SK-N-SH treated with all-trans-retinoic acid at 6 μM for 48 hours (cell line): ENCODE data around the gene SH3BP5L.

ENCODE experiments used
- ATAC-seq: fragments of 200-7000 bp; cut with Tn5 transposase; 3 replicates; pipeline ENCODE4 v1.9.1; 2020; ENCODE audit warnings: mild to moderate bottlenecking, moderate library complexity
- ARNTL ChIP-seq: fragments of 450-650 bp; formaldehyde crosslinking; IDR thresholded peaks from 2 replicates; pipeline ENCODE4 v1.5.0; 2020; ENCODE audit warnings: low read depth, mild to moderate bottlenecking, moderate library complexity, borderline replicate concordance
- ESRRG ChIP-seq: fragments of 250-450 bp; sonication (Bioruptor Pico); IDR thresholded peaks from 2 replicates; pipeline ENCODE4 v1.6.1; 2021; ENCODE audit warnings: mild to moderate bottlenecking
- GLIS3 ChIP-seq: fragments of 250-450 bp; sonication (Bioruptor Pico); IDR thresholded peaks from 2 replicates; pipeline ENCODE4 v1.5.0; 2020; ENCODE audit warnings: mild to moderate bottlenecking, moderate library complexity
- ISL1 ChIP-seq: fragments of 250-450 bp; sonication (Bioruptor Pico); IDR thresholded peaks from 2 replicates; pipeline ENCODE4 v2.1.2; 2022; ENCODE audit warnings: mild to moderate bottlenecking, moderate library complexity
- OSR1 ChIP-seq: fragments of 250-450 bp; sonication (Bioruptor Pico); IDR thresholded peaks from 2 replicates; pipeline ENCODE4 v1.8.0; 2022; ENCODE audit warnings: moderate library complexity, mild to moderate bottlenecking, inconsistent platforms
- PPARA ChIP-seq: fragments of 250-450 bp; sonication (Bioruptor Pico); IDR thresholded peaks from 2 replicates; pipeline ENCODE4 v1.5.0; 2020; ENCODE audit warnings: mild to moderate bottlenecking, borderline replicate concordance
- RARB ChIP-seq: fragments of 250-450 bp; sonication (Bioruptor Pico); IDR thresholded peaks from 2 replicates; pipeline ENCODE4 v1.8.0; 2021; ENCODE audit warnings: mild to moderate bottlenecking, moderate library complexity
- SNAI2 ChIP-seq: fragments of 250-450 bp; sonication (Bioruptor Pico); IDR thresholded peaks from 2 replicates; pipeline ENCODE4 v1.5.0; 2020; ENCODE audit warnings: mild to moderate bottlenecking, moderate library complexity
- TCF4 ChIP-seq: fragments of 250-450 bp; sonication (Bioruptor Pico); IDR thresholded peaks from 2 replicates; pipeline ENCODE4 v1.8.0; 2021; ENCODE audit warnings: mild to moderate bottlenecking, moderate library complexity, borderline replicate concordance
- TOX ChIP-seq: fragments of 250-450 bp; sonication (Bioruptor Pico); IDR thresholded peaks from 2 replicates; pipeline ENCODE4 v1.8.0; 2021; ENCODE audit warnings: mild to moderate bottlenecking, moderate library complexity, borderline replicate concordance
- ZC3H10 ChIP-seq: fragments of 250-450 bp; sonication (Bioruptor Pico); IDR thresholded peaks from 2 replicates; pipeline ENCODE4 v1.5.1; 2021; ENCODE audit warnings: mild to moderate bottlenecking, moderate library complexity
- ZFP3 ChIP-seq: fragments of 250-450 bp; sonication (Bioruptor Pico); IDR thresholded peaks from 2 replicates; pipeline ENCODE4 v1.5.0; 2020; ENCODE audit warnings: mild to moderate bottlenecking, moderate library complexity
- ZFP30 ChIP-seq: fragments of 450-650 bp; formaldehyde crosslinking; IDR thresholded peaks from 2 replicates; pipeline ENCODE4 v1.5.0; 2022; ENCODE audit warnings: mild to moderate bottlenecking, moderate library complexity
- ZNF565 ChIP-seq: fragments of 450-650 bp; formaldehyde crosslinking; conservative IDR thresholded peaks from 2 replicates; pipeline ENCODE4 v1.5.0; 2020; ENCODE audit warnings: low read depth, mild to moderate bottlenecking, moderate library complexity
- ZNF70 ChIP-seq: fragments of 450-650 bp; formaldehyde crosslinking; IDR thresholded peaks from 2 replicates; pipeline ENCODE4 v1.5.0; 2020; ENCODE audit warnings: mild to moderate bottlenecking, moderate library complexity
- ZNF8 ChIP-seq: fragments of 450-650 bp; formaldehyde crosslinking; IDR thresholded peaks from 2 replicates; pipeline ENCODE4 v1.5.0; 2020; ENCODE audit warnings: mild to moderate bottlenecking, moderate library complexity
- TF ChIP-seq, protein P1 (sequence below): fragments of 250-450 bp; sonication (Bioruptor Pico); IDR thresholded peaks from 2 replicates; pipeline ENCODE4 v1.5.1; 2021; ENCODE audit warnings: mild to moderate bottlenecking, moderate library complexity
- TF ChIP-seq, protein P2 (sequence below): fragments of 250-450 bp; sonication (Bioruptor Pico); IDR thresholded peaks from 2 replicates; pipeline ENCODE4 v1.5.1; 2020; ENCODE audit warnings: low read depth, mild to moderate bottlenecking, moderate library complexity
- TF ChIP-seq, protein P3 (sequence below): fragments of 250-450 bp; sonication (Bioruptor Pico); IDR thresholded peaks from 2 replicates; pipeline ENCODE4 v1.8.0; 2021; ENCODE audit warnings: low read depth, mild to moderate bottlenecking, moderate library complexity, borderline replicate concordance
- TF ChIP-seq, protein P4 (sequence below): fragments of 250-450 bp; sonication (Bioruptor Pico); IDR thresholded peaks from 2 replicates; pipeline ENCODE4 v1.8.0; 2020; ENCODE audit warnings: mild to moderate bottlenecking, moderate library complexity, borderline replicate concordance
- TF ChIP-seq, protein P5 (sequence below): fragments of 250-450 bp; sonication (Bioruptor Pico); IDR thresholded peaks from 2 replicates; pipeline ENCODE4 v1.5.0; 2020; ENCODE audit warnings: mild to moderate bottlenecking, moderate library complexity

The SH3BP5L gene

DNA sequence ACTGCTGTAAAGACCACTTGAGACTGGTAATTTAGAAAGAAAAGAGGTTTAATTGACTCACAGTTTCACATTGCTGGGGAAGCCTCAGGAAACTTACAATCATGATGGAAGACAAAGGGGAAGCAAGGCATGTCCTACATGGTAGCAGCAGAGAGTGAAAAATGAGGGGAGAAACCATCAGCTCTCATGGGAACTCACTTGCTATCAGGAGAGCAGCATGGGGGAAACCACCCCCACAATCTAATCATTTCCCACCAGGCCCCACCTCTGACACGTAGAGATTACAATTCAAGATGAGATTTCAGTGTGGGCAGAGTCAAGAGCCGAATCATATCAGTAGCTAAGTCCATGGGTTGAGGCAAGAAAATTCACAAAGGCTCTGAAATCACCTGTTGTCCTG is 46.4 kb downstream of the SH3BP5L start:
- ATAC-seq, result no peak

GRCh38 chr1:248778906-248779305 is 46.8 kb downstream of the SH3BP5L start:
- no peak for ATAC-seq
- TF ChIP-seq ZNF565 (CRISPR knock-in tag) (no peak), ZNF8 (CRISPR knock-in tag) (no peak), ARNTL (no peak), ZNF70 (CRISPR knock-in tag) (no peak), ZFP30 (no peak), ZFP3 (CRISPR knock-in tag) (no peak), TOX (CRISPR knock-in tag) (no peak), ZC3H10 (CRISPR knock-in tag) (no peak), ESRRG (no peak), RARB (CRISPR knock-in tag) (no peak), OSR1 (CRISPR knock-in tag) (no peak), ISL1 (CRISPR knock-in tag) (no peak), SNAI2 (no peak), TCF4 (CRISPR knock-in tag) (no peak), PPARA (CRISPR knock-in tag) (no peak)
- TF ChIP-seq, protein P1, sequence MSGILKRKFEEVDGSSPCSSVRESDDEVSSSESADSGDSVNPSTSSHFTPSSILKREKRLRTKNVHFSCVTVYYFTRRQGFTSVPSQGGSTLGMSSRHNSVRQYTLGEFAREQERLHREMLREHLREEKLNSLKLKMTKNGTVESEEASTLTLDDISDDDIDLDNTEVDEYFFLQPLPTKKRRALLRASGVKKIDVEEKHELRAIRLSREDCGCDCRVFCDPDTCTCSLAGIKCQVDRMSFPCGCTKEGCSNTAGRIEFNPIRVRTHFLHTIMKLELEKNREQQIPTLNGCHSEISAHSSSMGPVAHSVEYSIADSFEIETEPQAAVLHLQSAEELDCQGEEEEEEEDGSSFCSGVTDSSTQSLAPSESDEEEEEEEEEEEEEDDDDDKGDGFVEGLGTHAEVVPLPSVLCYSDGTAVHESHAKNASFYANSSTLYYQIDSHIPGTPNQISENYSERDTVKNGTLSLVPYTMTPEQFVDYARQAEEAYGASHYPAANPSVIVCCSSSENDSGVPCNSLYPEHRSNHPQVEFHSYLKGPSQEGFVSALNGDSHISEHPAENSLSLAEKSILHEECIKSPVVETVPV, result no peak
- TF ChIP-seq, protein P2, sequence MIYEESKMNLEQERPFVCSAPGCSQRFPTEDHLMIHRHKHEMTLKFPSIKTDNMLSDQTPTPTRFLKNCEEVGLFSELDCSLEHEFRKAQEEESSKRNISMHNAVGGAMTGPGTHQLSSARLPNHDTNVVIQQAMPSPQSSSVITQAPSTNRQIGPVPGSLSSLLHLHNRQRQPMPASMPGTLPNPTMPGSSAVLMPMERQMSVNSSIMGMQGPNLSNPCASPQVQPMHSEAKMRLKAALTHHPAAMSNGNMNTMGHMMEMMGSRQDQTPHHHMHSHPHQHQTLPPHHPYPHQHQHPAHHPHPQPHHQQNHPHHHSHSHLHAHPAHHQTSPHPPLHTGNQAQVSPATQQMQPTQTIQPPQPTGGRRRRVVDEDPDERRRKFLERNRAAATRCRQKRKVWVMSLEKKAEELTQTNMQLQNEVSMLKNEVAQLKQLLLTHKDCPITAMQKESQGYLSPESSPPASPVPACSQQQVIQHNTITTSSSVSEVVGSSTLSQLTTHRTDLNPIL (CRISPR knock-in tag), result no peak
- TF ChIP-seq, protein P3, sequence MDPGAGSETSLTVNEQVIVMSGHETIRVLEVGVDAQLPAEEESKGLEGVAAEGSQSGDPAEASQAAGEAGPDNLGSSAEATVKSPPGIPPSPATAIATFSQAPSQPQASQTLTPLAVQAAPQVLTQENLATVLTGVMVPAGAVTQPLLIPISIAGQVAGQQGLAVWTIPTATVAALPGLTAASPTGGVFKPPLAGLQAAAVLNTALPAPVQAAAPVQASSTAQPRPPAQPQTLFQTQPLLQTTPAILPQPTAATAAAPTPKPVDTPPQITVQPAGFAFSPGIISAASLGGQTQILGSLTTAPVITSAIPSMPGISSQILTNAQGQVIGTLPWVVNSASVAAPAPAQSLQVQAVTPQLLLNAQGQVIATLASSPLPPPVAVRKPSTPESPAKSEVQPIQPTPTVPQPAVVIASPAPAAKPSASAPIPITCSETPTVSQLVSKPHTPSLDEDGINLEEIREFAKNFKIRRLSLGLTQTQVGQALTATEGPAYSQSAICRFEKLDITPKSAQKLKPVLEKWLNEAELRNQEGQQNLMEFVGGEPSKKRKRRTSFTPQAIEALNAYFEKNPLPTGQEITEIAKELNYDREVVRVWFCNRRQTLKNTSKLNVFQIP, result no peak
- TF ChIP-seq, protein P4, sequence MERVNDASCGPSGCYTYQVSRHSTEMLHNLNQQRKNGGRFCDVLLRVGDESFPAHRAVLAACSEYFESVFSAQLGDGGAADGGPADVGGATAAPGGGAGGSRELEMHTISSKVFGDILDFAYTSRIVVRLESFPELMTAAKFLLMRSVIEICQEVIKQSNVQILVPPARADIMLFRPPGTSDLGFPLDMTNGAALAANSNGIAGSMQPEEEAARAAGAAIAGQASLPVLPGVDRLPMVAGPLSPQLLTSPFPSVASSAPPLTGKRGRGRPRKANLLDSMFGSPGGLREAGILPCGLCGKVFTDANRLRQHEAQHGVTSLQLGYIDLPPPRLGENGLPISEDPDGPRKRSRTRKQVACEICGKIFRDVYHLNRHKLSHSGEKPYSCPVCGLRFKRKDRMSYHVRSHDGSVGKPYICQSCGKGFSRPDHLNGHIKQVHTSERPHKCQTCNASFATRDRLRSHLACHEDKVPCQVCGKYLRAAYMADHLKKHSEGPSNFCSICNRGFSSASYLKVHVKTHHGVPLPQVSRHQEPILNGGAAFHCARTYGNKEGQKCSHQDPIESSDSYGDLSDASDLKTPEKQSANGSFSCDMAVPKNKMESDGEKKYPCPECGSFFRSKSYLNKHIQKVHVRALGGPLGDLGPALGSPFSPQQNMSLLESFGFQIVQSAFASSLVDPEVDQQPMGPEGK, result no peak
- TF ChIP-seq, protein P5, sequence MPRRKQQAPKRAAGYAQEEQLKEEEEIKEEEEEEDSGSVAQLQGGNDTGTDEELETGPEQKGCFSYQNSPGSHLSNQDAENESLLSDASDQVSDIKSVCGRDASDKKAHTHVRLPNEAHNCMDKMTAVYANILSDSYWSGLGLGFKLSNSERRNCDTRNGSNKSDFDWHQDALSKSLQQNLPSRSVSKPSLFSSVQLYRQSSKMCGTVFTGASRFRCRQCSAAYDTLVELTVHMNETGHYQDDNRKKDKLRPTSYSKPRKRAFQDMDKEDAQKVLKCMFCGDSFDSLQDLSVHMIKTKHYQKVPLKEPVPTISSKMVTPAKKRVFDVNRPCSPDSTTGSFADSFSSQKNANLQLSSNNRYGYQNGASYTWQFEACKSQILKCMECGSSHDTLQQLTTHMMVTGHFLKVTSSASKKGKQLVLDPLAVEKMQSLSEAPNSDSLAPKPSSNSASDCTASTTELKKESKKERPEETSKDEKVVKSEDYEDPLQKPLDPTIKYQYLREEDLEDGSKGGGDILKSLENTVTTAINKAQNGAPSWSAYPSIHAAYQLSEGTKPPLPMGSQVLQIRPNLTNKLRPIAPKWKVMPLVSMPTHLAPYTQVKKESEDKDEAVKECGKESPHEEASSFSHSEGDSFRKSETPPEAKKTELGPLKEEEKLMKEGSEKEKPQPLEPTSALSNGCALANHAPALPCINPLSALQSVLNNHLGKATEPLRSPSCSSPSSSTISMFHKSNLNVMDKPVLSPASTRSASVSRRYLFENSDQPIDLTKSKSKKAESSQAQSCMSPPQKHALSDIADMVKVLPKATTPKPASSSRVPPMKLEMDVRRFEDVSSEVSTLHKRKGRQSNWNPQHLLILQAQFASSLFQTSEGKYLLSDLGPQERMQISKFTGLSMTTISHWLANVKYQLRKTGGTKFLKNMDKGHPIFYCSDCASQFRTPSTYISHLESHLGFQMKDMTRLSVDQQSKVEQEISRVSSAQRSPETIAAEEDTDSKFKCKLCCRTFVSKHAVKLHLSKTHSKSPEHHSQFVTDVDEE, result no peak
- TF ChIP-seq, all 23 proteins: peak for 0

More for the DNA sequence above, 46.4 kb downstream of the SH3BP5L start:
- no peak for TF ChIP-seq ESRRG
- no peak for TF ChIP-seq RARB (CRISPR knock-in tag)
- TF ChIP-seq GLIS3 (CRISPR knock-in tag), result no peak
- no peak for TF ChIP-seq ZNF70 (CRISPR knock-in tag)
- no peak for TF ChIP-seq ZNF8 (CRISPR knock-in tag)
- TF ChIP-seq ZFP3 (CRISPR knock-in tag), result no peak
- no peak for TF ChIP-seq TCF4 (CRISPR knock-in tag)
- TF ChIP-seq, protein P2 (CRISPR knock-in tag), result no peak
- TF ChIP-seq ZNF565 (CRISPR knock-in tag), result no peak

GRCh38 chr1:248776991-248777390 is 48.7 kb downstream of the SH3BP5L start:
- TF ChIP-seq ZNF8 (CRISPR knock-in tag) (no peak), ZNF70 (CRISPR knock-in tag) (no peak), ZFP30 (no peak), ZNF565 (CRISPR knock-in tag) (no peak), RARB (CRISPR knock-in tag) (no peak), GLIS3 (CRISPR knock-in tag) (no peak), ESRRG (no peak)
- TF ChIP-seq, all 23 proteins: peak for 0

More at GRCh38 chr1:248776991-248777390, 48.7 kb downstream of the SH3BP5L start:
- no peak for ATAC-seq
